Astrocyte (in vitro differentiated cells and primary cell): ENCODE results near the gene SLC12A8. TPM values are rescaled to one million over a fixed set of nuclear protein-coding genes. Genes with fewer than 3 reads are reported as not detected.

Experiments used
- DNase-seq: peaks from one replicate; pipeline ENCODE4 v3.0.0-alpha.2; 2010; ENCODE audit warnings: low read depth
- FAIRE-seq: peaks from 2 replicates; lab custom pipeline; 2011; peaks lifted over from hg19 to GRCh38; lab: Jason Lieb, UNC
- H2AFZ ChIP-seq: 2 replicates; pipeline ENCODE4 v1.6.0; 2012; ENCODE audit warnings: low read depth, low read length, inconsistent platforms
- H3K27ac ChIP-seq: 2 replicates; pipeline ENCODE4 v1.5.1; 2011; ENCODE audit warnings: low read depth, low read length, inconsistent platforms
- H3K27me3 ChIP-seq: 2 replicates; pipeline ENCODE4 v1.6.0; 2011; ENCODE audit warnings: low read length, inconsistent platforms; ENCODE audit not compliant: insufficient read depth
- H3K36me3 ChIP-seq: 2 replicates; pipeline ENCODE4 v1.5.1; 2011; ENCODE audit warnings: low read length, inconsistent platforms; ENCODE audit not compliant: insufficient read depth
- H3K4me1 ChIP-seq: 2 replicates; pipeline ENCODE4 v1.5.1; 2011; ENCODE audit warnings: low read length, inconsistent platforms; ENCODE audit not compliant: insufficient read depth
- H3K4me2 ChIP-seq: 2 replicates; pipeline ENCODE4 v1.6.0; 2012; ENCODE audit warnings: low read length, inconsistent platforms
- H3K4me3 ChIP-seq: 2 replicates; pipeline ENCODE4 v1.5.1; 2011; ENCODE audit warnings: low read depth, mild to moderate bottlenecking, low read length, inconsistent platforms; ENCODE audit not compliant: insufficient read depth
- H3K79me2 ChIP-seq: 2 replicates; pipeline ENCODE4 v1.6.0; 2012; ENCODE audit warnings: mild to moderate bottlenecking, low read length, inconsistent platforms; ENCODE audit not compliant: insufficient read depth
- H3K9ac ChIP-seq: 2 replicates; pipeline ENCODE4 v1.6.0; 2012; ENCODE audit warnings: mild to moderate bottlenecking, low read length, inconsistent platforms
- H3K9me3 ChIP-seq: 2 replicates; pipeline ENCODE4 v1.5.1; 2012; ENCODE audit warnings: low read depth, mild to moderate bottlenecking, low read length, inconsistent platforms; ENCODE audit not compliant: insufficient read depth
- H4K20me1 ChIP-seq: 2 replicates; pipeline ENCODE4 v1.6.0; 2012; ENCODE audit warnings: low read length, inconsistent platforms; ENCODE audit not compliant: insufficient read depth
- H3K27ac Mint-ChIP-seq: one replicate; pipeline ENCODE4 v1.8.0; 2021; ENCODE audit warnings: mild to moderate bottlenecking, mixed read lengths; ENCODE audit not compliant: unreplicated experiment
- H3K27me3 Mint-ChIP-seq: one replicate; pipeline ENCODE4 v1.8.0; 2021; ENCODE audit warnings: low read depth, mixed read lengths; ENCODE audit not compliant: unreplicated experiment
- H3K36me3 Mint-ChIP-seq: one replicate; pipeline ENCODE4 v1.8.0; 2021; ENCODE audit warnings: low read depth, mixed read lengths; ENCODE audit not compliant: unreplicated experiment
- H3K4me1 Mint-ChIP-seq: one replicate; pipeline ENCODE4 v1.8.0; 2021; ENCODE audit warnings: low read depth, mixed read lengths; ENCODE audit not compliant: unreplicated experiment
- H3K4me3 Mint-ChIP-seq: one replicate; pipeline ENCODE4 v1.8.0; 2021; ENCODE audit warnings: mild to moderate bottlenecking, moderate library complexity, mixed read lengths; ENCODE audit not compliant: unreplicated experiment
- H3K9me3 Mint-ChIP-seq: one replicate; pipeline ENCODE4 v1.8.0; 2021; ENCODE audit warnings: mild to moderate bottlenecking, mixed read lengths; ENCODE audit not compliant: unreplicated experiment
- EZH2 ChIP-seq: IDR thresholded peaks from 2 replicates; pipeline ENCODE4 v1.6.1; 2012; ENCODE audit warnings: mild to moderate bottlenecking, low read length, inconsistent platforms; ENCODE audit not compliant: insufficient read depth
- total RNA-seq: library from RNA; stranded (reverse); gene quantifications from 2 replicates; pipeline ENCODE4 v1.2.1, GENCODE V29; 2021
- TF ChIP-seq, protein P1 (sequence below): IDR thresholded peaks from 2 replicates; pipeline ENCODE4 v1.5.1; 2011; ENCODE audit warnings: low read depth, mild to moderate bottlenecking, inconsistent platforms, low read length, moderate library complexity; ENCODE audit not compliant: insufficient read depth

Gene SLC12A8
- total RNA-seq, 1 donor from 2014 or later, result 4.2 TPM

DNA sequence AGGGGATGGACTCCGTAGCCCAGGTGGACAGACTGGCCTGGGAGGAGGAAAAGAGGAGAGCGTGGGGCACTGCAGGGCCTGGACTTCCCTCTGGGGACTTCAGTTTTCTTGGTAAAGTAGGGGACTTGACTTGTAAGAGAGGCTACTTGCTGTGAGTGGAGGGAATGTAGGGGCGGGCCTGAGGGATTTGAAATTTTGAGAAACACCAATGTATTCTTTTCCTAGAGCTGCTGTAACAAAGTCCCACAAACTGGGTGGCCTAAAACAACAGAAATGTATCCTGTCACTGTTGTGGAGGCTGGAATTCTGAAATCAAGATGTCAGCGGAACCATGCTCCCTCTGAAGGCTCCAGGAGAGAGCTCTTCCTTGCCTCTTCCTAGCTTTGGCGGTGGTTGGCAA is 150.9 kb downstream of the SLC12A8 start:
- no peaks in the 10 kb centered on the region for H3K36me3 Mint-ChIP-seq
- no peak overlapping the region for H3K9ac ChIP-seq
- H3K4me2 ChIP-seq, result no peak overlapping the region
- H3K4me3 Mint-ChIP-seq, result no peak overlapping the region
- H3K9me3 Mint-ChIP-seq, result peaks cover 8% of the 10 kb centered on the region
- DNase-seq (no peak), FAIRE-seq (no peak)
- no peak overlapping the region for H3K4me3 ChIP-seq
- H3K4me1 Mint-ChIP-seq, result peaks cover 36% of the 10 kb centered on the region
- peaks cover 2% of the 10 kb centered on the region for H3K27me3 ChIP-seq
- H3K27me3 Mint-ChIP-seq, result peaks cover 3% of the 10 kb centered on the region
- no peak overlapping the region for H2AFZ ChIP-seq
- H4K20me1 ChIP-seq, result no peaks in the 10 kb centered on the region
- peaks cover 31% of the 10 kb centered on the region for H3K4me1 ChIP-seq
- no peaks in the 10 kb centered on the region for H3K79me2 ChIP-seq
- H3K9me3 ChIP-seq, result no peaks in the 10 kb centered on the region
- H3K27ac Mint-ChIP-seq, result peak overlapping the region; percentile 55
- H3K36me3 ChIP-seq, result no peaks in the 10 kb centered on the region
- no peak for TF ChIP-seq EZH2
- TF ChIP-seq, protein P1, sequence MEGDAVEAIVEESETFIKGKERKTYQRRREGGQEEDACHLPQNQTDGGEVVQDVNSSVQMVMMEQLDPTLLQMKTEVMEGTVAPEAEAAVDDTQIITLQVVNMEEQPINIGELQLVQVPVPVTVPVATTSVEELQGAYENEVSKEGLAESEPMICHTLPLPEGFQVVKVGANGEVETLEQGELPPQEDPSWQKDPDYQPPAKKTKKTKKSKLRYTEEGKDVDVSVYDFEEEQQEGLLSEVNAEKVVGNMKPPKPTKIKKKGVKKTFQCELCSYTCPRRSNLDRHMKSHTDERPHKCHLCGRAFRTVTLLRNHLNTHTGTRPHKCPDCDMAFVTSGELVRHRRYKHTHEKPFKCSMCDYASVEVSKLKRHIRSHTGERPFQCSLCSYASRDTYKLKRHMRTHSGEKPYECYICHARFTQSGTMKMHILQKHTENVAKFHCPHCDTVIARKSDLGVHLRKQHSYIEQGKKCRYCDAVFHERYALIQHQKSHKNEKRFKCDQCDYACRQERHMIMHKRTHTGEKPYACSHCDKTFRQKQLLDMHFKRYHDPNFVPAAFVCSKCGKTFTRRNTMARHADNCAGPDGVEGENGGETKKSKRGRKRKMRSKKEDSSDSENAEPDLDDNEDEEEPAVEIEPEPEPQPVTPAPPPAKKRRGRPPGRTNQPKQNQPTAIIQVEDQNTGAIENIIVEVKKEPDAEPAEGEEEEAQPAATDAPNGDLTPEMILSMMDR, result no peak
- no peak overlapping the region for H3K27ac ChIP-seq

DNA sequence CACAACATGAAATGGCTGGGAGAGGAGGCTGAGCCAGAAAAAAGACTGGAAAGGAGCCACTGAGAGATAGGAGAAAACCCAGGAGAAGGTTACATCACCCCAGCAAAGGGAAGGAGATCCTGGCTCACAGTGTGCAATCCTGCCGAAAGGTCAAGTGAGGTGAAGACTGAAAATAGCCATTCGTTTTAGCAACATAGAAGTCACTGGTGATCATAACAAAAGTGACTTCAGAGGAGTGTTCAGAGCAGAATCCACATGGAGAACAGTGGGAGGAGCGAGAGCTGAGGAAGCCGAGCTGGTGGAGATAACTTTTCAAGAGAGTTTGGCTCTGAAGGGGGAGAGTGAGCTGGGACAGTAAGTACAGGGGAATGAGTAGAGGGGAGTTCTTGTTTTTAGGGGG is 151.4 kb downstream of the SLC12A8 start:
- Histone ChIP-seq H4K20me1 (no peaks in the 10 kb centered on the region), H3K4me1 (peaks cover 36% of the 10 kb centered on the region), H3K27ac (no peak overlapping the region), H3K9me3 (no peaks in the 10 kb centered on the region), H3K27me3 (peaks cover 2% of the 10 kb centered on the region), H3K79me2 (no peaks in the 10 kb centered on the region), H3K4me2 (no peak overlapping the region), H3K9ac (no peak overlapping the region), H3K4me3 (no peak overlapping the region), H3K36me3 (no peaks in the 10 kb centered on the region), H2AFZ (no peak overlapping the region)
- peaks cover 3% of the 10 kb centered on the region for H3K27me3 Mint-ChIP-seq
- peak overlapping the region; percentile 55 for H3K27ac Mint-ChIP-seq
- H3K4me3 Mint-ChIP-seq, result no peak overlapping the region
- H3K4me1 Mint-ChIP-seq, result peaks cover 41% of the 10 kb centered on the region
- FAIRE-seq, result no peak
- TF ChIP-seq, protein P1, result no peak
- TF ChIP-seq EZH2, result no peak
- DNase-seq, result no peak
- H3K36me3 Mint-ChIP-seq, result no peaks in the 10 kb centered on the region
- H3K9me3 Mint-ChIP-seq, result peaks cover 8% of the 10 kb centered on the region

DNA sequence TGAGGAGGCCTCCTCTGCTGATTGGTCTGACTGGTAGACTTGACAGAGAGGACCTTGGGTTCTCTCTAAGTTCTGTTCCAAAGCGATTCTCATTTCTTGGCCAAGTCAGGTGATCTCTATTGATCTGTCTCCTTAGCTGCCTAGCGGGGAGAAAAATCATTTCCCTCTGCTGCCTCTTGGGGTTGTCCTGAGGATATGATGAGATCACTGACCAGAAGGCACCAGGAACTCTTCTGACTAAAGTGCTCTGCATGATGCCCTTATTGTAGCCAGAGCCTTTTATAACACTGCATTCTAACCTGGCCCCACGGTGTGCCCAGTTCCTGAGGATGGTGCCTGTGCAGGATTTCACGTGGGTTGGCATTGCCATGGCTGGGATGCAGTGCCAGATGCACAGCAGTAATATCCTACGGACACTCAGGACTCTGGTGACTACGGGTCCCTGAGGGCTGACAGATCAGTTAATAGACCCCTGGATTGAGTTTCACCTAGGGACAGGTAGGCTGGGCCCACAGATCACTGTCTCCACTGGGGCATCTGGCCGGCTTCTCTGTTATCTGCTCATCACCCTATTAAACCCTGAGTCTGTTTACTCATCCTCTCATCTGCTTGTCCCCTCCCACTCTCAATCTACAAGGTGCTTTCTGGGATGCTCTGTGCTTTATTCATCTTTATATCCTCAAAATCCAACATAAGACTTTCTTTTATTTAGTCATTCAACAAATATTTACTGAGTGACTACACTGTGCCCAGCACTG is 152.9 kb downstream of the SLC12A8 start:
- no peak overlapping the region for H3K4me3 ChIP-seq
- no peaks in the 10 kb centered on the region for H3K36me3 Mint-ChIP-seq
- no peaks in the 10 kb centered on the region for H3K9me3 ChIP-seq
- H3K36me3 ChIP-seq, result no peaks in the 10 kb centered on the region
- H3K79me2 ChIP-seq, result peaks cover 8% of the 10 kb centered on the region
- peaks cover 3% of the 10 kb centered on the region for H3K27me3 Mint-ChIP-seq
- peaks cover 5% of the 10 kb centered on the region for H4K20me1 ChIP-seq
- DNase-seq, result no peak
- H3K9me3 Mint-ChIP-seq, result peaks cover 8% of the 10 kb centered on the region
- peaks cover 2% of the 10 kb centered on the region for H3K27me3 ChIP-seq
- H3K4me3 Mint-ChIP-seq, result no peak overlapping the region
- H3K9ac ChIP-seq, result no peak overlapping the region
- TF ChIP-seq, protein P1, result peak; percentile 28
- TF ChIP-seq EZH2, result no peak
- H2AFZ ChIP-seq, result no peak overlapping the region
- no peak for FAIRE-seq
- H3K4me2 ChIP-seq, result no peak overlapping the region
- no peak overlapping the region for H3K27ac ChIP-seq
- peaks cover 37% of the 10 kb centered on the region for H3K4me1 ChIP-seq
- H3K27ac Mint-ChIP-seq, result no peak overlapping the region
- H3K4me1 Mint-ChIP-seq, result peaks cover 41% of the 10 kb centered on the region
